Measurements from ENCODE around the gene MOB3B. TPM values are rescaled to one million over a fixed set of nuclear protein-coding genes. Genes with fewer than 3 reads are reported as not detected.
"Not testable (repeated sequence)": the region's sequence is repeated elsewhere in the genome, so short reads cannot be mapped to it uniquely, and the experiment has no call there.

The MOB3B gene
- total RNA-seq, 2 donors from 2014 or later: 4.3 to 6.0 TPM

- H3K27me3 ChIP-seq: no peaks in the 10 kb centered on the region
- H3K9me3 ChIP-seq: no peaks in the 10 kb centered on the region
- H3K4me3 ChIP-seq: no peak overlapping the region
- no peak for TF ChIP-seq CTCF (IDR thresholded peaks at IDR 0.05)
- no peak for TF ChIP-seq POLR2A (IDR thresholded peaks at IDR 0.05)
- no peaks in the 10 kb centered on the region for H3K36me3 ChIP-seq (replicated peaks in 1 of 2; ENCODE audit: insufficient read depth in 1 of 2, low read depth in 2 of 2)
- 74 to 86% methylated on average over 4 of the region's 4 CpGs for WGBS, 2 donors
- no peak overlapping the region for H3K27ac ChIP-seq
- peaks cover 18% of the 10 kb centered on the region for H3K4me1 ChIP-seq
- no peak for ATAC-seq
- DNase-seq: no peak
- intact Hi-C loops (cut with DNase I): no loop called here
Measured at GRCh38 chr9:27425827-27426510, 103.6 kb downstream of the MOB3B start.

- no peak overlapping the region for H3K27ac ChIP-seq
- intact Hi-C loops (cut with DNase I): no loop called here
- 92 to 93% methylated on average over 6 of the region's 6 CpGs for WGBS, 2 donors
Measured at GRCh38 chr9:27423915-27424710, 105.5 kb downstream of the MOB3B start.

GRCh38 chr9:27422279-27422834 lies 107.3 kb downstream of the MOB3B start:
- DNase-seq: no peak
- no peaks in the 10 kb centered on the region for H3K9me3 ChIP-seq
- H3K27me3 ChIP-seq: no peaks in the 10 kb centered on the region
- H3K27ac ChIP-seq: no peak overlapping the region
- no peak for ATAC-seq
- H3K4me1 ChIP-seq: no peaks in the 10 kb centered on the region
- 35 to 86% methylated on average over 1 of the region's 1 CpG for WGBS, 2 donors
- no peak overlapping the region for H3K4me3 ChIP-seq
- intact Hi-C loops (cut with DNase I): no loop called here
- no peaks in the 10 kb centered on the region for H3K36me3 ChIP-seq (replicated peaks in 1 of 2; ENCODE audit: insufficient read depth in 1 of 2, low read depth in 2 of 2)
- no peak for TF ChIP-seq CTCF (IDR thresholded peaks at IDR 0.05)
- TF ChIP-seq POLR2A (IDR thresholded peaks at IDR 0.05): no peak

More at GRCh38 chr9:27423915-27424710, 105.5 kb downstream of the MOB3B start:
- TF ChIP-seq CTCF (IDR thresholded peaks at IDR 0.05) (no peak), POLR2A (IDR thresholded peaks at IDR 0.05) (no peak)
- Histone ChIP-seq H3K9me3 (no peaks in the 10 kb centered on the region), H3K4me1 (peaks cover 6% of the 10 kb centered on the region), H3K36me3 (replicated peaks in 1 of 2; ENCODE audit: insufficient read depth in 1 of 2, low read depth in 2 of 2) (no peaks in the 10 kb centered on the region), H3K27me3 (no peaks in the 10 kb centered on the region), H3K4me3 (no peak overlapping the region)
- DNase-seq (no peak), ATAC-seq (no peak)

- DNase-seq: no peak
- Histone ChIP-seq H3K9me3 (no peaks in the 10 kb centered on the region), H3K4me3 (no peak overlapping the region), H3K36me3 (replicated peaks in 1 of 2; ENCODE audit: insufficient read depth in 1 of 2, low read depth in 2 of 2) (no peaks in the 10 kb centered on the region), H3K27ac (no peak overlapping the region), H3K27me3 (no peaks in the 10 kb centered on the region), H3K4me1 (no peaks in the 10 kb centered on the region)
- intact Hi-C loops (cut with DNase I): no loop called here
- WGBS, 2 donors: 89 to 91% methylated on average over 2 of the region's 2 CpGs
- ATAC-seq: no peak
- TF ChIP-seq CTCF (IDR thresholded peaks at IDR 0.05) (no peak), POLR2A (IDR thresholded peaks at IDR 0.05) (no peak)
Measured at GRCh38 chr9:27421577-27421976, 108.0 kb downstream of the MOB3B start.

GRCh38 chr9:27419558-27419957 lies 110.1 kb downstream of the MOB3B start:
- H3K9me3 ChIP-seq; H3K4me1 ChIP-seq; H3K27me3 ChIP-seq; intact Hi-C loops (cut with DNase I); H3K27ac ChIP-seq; H3K4me3 ChIP-seq; ATAC-seq; H3K36me3 ChIP-seq (replicated peaks in 1 of 2; ENCODE audit: insufficient read depth in 1 of 2, low read depth in 2 of 2); DNase-seq: not testable (repeated sequence)
- 91 to 92% methylated on average over 3 of the region's 3 CpGs for WGBS, 2 donors
